Upper lobe of right lung (tissue), 1 donor: ENCODE measurements around the gene RHBDD1. TPM values are rescaled to one million over a fixed set of nuclear protein-coding genes. Genes with fewer than 3 reads are reported as not detected.
A peak's percentile ranks its signal among the peaks of the same experiment; 100 is the strongest.

Source experiments
- ATAC-seq: fragments of 200-7000 bp; cut with Tn5 transposase; one replicate; pipeline ENCODE4 v1.9.1; 2020; ENCODE audit warnings: mild to moderate bottlenecking, moderate library complexity
- DNase-seq: peaks from one replicate; pipeline ENCODE4 v3.0.0-alpha.2; 2020
- H3K27ac ChIP-seq: fragments of 200-600 bp; one replicate; pipeline ENCODE4 v1.8.0; 2022
- H3K27me3 ChIP-seq: fragments of 200-600 bp; one replicate; pipeline ENCODE4 v1.8.0; 2022; ENCODE audit warnings: mild to moderate bottlenecking
- H3K36me3 ChIP-seq: fragments of 200-600 bp; one replicate; pipeline ENCODE4 v1.8.0; 2022
- H3K4me1 ChIP-seq: fragments of 200-600 bp; one replicate; pipeline ENCODE4 v1.8.0; 2022
- H3K4me3 ChIP-seq: fragments of 200-600 bp; one replicate; pipeline ENCODE4 v1.8.0; 2022; ENCODE audit warnings: mild to moderate bottlenecking
- H3K9me3 ChIP-seq: fragments of 200-600 bp; one replicate; pipeline ENCODE4 v1.8.0; 2022
- CTCF ChIP-seq: fragments of 200-600 bp; IDR thresholded peaks from one replicate; pipeline ENCODE4 v1.8.0; 2022; ENCODE audit warnings: antibody characterized with exemption
- intact Hi-C: fragments of 100-400 bp; cut with DNase I; formaldehyde crosslinking; loops from one replicate; pipeline ENCODE4 v1.11.0; 2022
- total RNA-seq: library from RNA; stranded (reverse); fragmentation: NEBNext Ultra II Directional; extraction: Animal tissue kit (Norgen Biotek cat#: 25700); gene quantifications from one replicate; pipeline ENCODE4 v1.2.1, GENCODE V29; 2021
- donor health status: DM: no; HTN: yes; CAD: no; lungs with severe emphysema.

The RHBDD1 gene
- total RNA-seq, 1 donor from 2014 or later: 38.4 TPM

GRCh38 chr2:227000123-227000522 lies 164.3 kb downstream of the RHBDD1 start:
- no peak for TF ChIP-seq CTCF

GRCh38 chr2:227004482-227004881 lies 168.6 kb downstream of the RHBDD1 start:
- intact Hi-C loops: no loop called here
- Histone ChIP-seq H3K36me3 (peaks cover 1% of the 10 kb centered on the region), H3K4me1 (no peaks in the 10 kb centered on the region), H3K27me3 (no peaks in the 10 kb centered on the region), H3K4me3 (no peak overlapping the region), H3K27ac (no peak overlapping the region), H3K9me3 (no peaks in the 10 kb centered on the region)
- ATAC-seq: no peak
- no peak for DNase-seq
- TF ChIP-seq CTCF: no peak

More at GRCh38 chr2:227000123-227000522, 164.3 kb downstream of the RHBDD1 start:
- H3K4me3 ChIP-seq: no peak overlapping the region
- no peak overlapping the region for H3K27ac ChIP-seq
- H3K36me3 ChIP-seq: peaks cover 14% of the 10 kb centered on the region
- intact Hi-C loops: no loop called here
- ATAC-seq (no peak), DNase-seq (no peak)
- no peaks in the 10 kb centered on the region for H3K27me3 ChIP-seq
- H3K4me1 ChIP-seq: no peaks in the 10 kb centered on the region
- no peaks in the 10 kb centered on the region for H3K9me3 ChIP-seq

- intact Hi-C loops: no loop called here
- no peak overlapping the region for H3K4me3 ChIP-seq
- no peak for TF ChIP-seq CTCF
- no peaks in the 10 kb centered on the region for H3K27me3 ChIP-seq
- no peaks in the 10 kb centered on the region for H3K36me3 ChIP-seq
- no peaks in the 10 kb centered on the region for H3K9me3 ChIP-seq
- H3K4me1 ChIP-seq: no peaks in the 10 kb centered on the region
- H3K27ac ChIP-seq: no peak overlapping the region
- ATAC-seq: no peak
- DNase-seq: no peak
Measured at GRCh38 chr2:227006189-227006897, 170.5 kb downstream of the RHBDD1 start.

GRCh38 chr2:227007148-227007547 lies 171.3 kb downstream of the RHBDD1 start:
- Histone ChIP-seq H3K4me1 (no peaks in the 10 kb centered on the region), H3K36me3 (no peaks in the 10 kb centered on the region), H3K4me3 (no peak overlapping the region), H3K9me3 (no peaks in the 10 kb centered on the region), H3K27me3 (no peaks in the 10 kb centered on the region), H3K27ac (no peak overlapping the region)
- ATAC-seq (no peak), DNase-seq (no peak)
- no peak for TF ChIP-seq CTCF
- intact Hi-C loops: no loop called here

GRCh38 chr2:227007940-227008339 lies 172.1 kb downstream of the RHBDD1 start:
- H3K36me3 ChIP-seq: no peaks in the 10 kb centered on the region
- H3K4me1 ChIP-seq: no peaks in the 10 kb centered on the region
- H3K4me3 ChIP-seq: no peak overlapping the region
- DNase-seq (no peak), ATAC-seq (no peak)
- H3K9me3 ChIP-seq: no peaks in the 10 kb centered on the region
- H3K27me3 ChIP-seq: no peaks in the 10 kb centered on the region
- intact Hi-C loops: no loop called here
- TF ChIP-seq CTCF: no peak
- H3K27ac ChIP-seq: no peak overlapping the region

- TF ChIP-seq CTCF: no peak
- Histone ChIP-seq H3K9me3 (no peaks in the 10 kb centered on the region), H3K36me3 (no peaks in the 10 kb centered on the region), H3K4me3 (no peak overlapping the region), H3K27ac (no peak overlapping the region), H3K27me3 (no peaks in the 10 kb centered on the region), H3K4me1 (no peaks in the 10 kb centered on the region)
- ATAC-seq: peak; percentile 62
- no peak for DNase-seq
- intact Hi-C loops: no loop called here
Measured at GRCh38 chr2:227010433-227010832, 174.6 kb downstream of the RHBDD1 start.
